Esophagus muscularis mucosa (tissue), 4 donors: ENCODE data around the gene RALGPS2. TPM values are rescaled to one million over a fixed set of nuclear protein-coding genes. Genes with fewer than 3 reads are reported as not detected.

Source experiments
- DNase-seq: peaks from one replicate; pipeline ENCODE4 v3.0.0-alpha.2; 2017; ENCODE audit errors: extremely low spot score
- H3K27ac ChIP-seq, 4 donors: fragments of 200-600 bp; sonication (generic); replicated peaks in 1 of 4; 1 replicate in 3 of 4; 2 replicates in 1 of 4; pipeline ENCODE4 v1.5.1; 2016 to 2019; ENCODE audit warnings: mild to moderate bottlenecking in 1 of 4
- H3K27me3 ChIP-seq, 4 donors: fragments of 200-600 bp; sonication (generic); one replicate each; pipeline versions ENCODE4 v1.5.1 to v1.6.0; 2016 to 2019
- H3K36me3 ChIP-seq, 4 donors: fragments of 200-600 bp; sonication (generic); one replicate each; pipeline ENCODE4 v1.5.1; 2016 to 2019
- H3K4me1 ChIP-seq, 4 donors: fragments of 200-600 bp; sonication (generic); one replicate each; pipeline ENCODE4 v1.5.1; 2016 to 2019
- H3K4me3 ChIP-seq, 4 donors: fragments of 200-600 bp; sonication (generic); 1 replicate in 2 of 4; 2 replicates in 2 of 4; pipeline ENCODE4 v1.5.1; 2016 to 2019; ENCODE audit warnings: mild to moderate bottlenecking in 4 of 4, moderate library complexity in 1 of 4
- H3K9me3 ChIP-seq, 4 donors: fragments of 200-600 bp; sonication (generic); 1 replicate in 3 of 4; 2 replicates in 1 of 4; pipeline ENCODE4 v1.5.1; 2016 to 2019
- CTCF ChIP-seq, 3 experiments: fragments of 200-600 bp in 2 of 3; fragments of 450-650 bp in 1 of 3; sonication (generic) in 2 of 3; IDR thresholded peaks; one replicate each; pipeline ENCODE4 v1.5.1; 2017 to 2019; ENCODE audit warnings: antibody characterized with exemption in 3 of 3, mild to moderate bottlenecking in 2 of 3, moderate library complexity in 1 of 3
- EP300 ChIP-seq: sonication (generic); formaldehyde crosslinking; IDR thresholded peaks from one replicate; pipeline ENCODE4 v1.6.1; 2017; ENCODE audit warnings: antibody characterized with exemption
- POLR2A ChIP-seq: fragments of 450-650 bp; IDR thresholded peaks from one replicate; pipeline ENCODE4 v1.6.1; 2017; ENCODE audit warnings: antibody characterized with exemption, moderate library complexity, mild to moderate bottlenecking, low read depth
- POLR2AphosphoS5 ChIP-seq, 2 donors: sonication (generic); formaldehyde crosslinking; IDR thresholded peaks; one replicate each; pipeline ENCODE4 v1.6.1; 2017; ENCODE audit warnings: antibody characterized with exemption in 2 of 2
- WGBS: methylation state at CpG from one replicate; pipeline ENCODE4 v1.1.5; 2018; 5-methylcytosine and 5-hydroxymethylcytosine counted together
- intact Hi-C: fragments of 100-400 bp; cut with DNase I; formaldehyde crosslinking; loops from one replicate; pipeline ENCODE4 v1.15.1; 2023
- total RNA-seq, 4 donors: library from RNA; depleted of rRNA; stranded (reverse); fragments of >200 nt; gene quantifications; one replicate each; pipeline versions ENCODE4 v1.1.0 to v1.2.1, GENCODE V29; 2016

RALGPS2 gene
- total RNA-seq, 4 donors from 2014 or later, result 9.3 to 22.8 (median 17.3) TPM

GRCh38 chr1:178864326-178864725 is 139.3 kb downstream of the RALGPS2 start:
- Histone ChIP-seq H3K4me3 (peak overlapping the region in 3 of 4 donors; percentile 21 to 41 (median 40)), H3K36me3 (peaks cover 0 to 20% (median 8%) of the 10 kb centered on the region in 4 donors), H3K9me3 (no peaks in the 10 kb centered on the region), H3K4me1 (peaks cover 0 to 69% (median 46%) of the 10 kb centered on the region in 4 donors), H3K27ac (peak overlapping the region in 2 of 4 donors; percentile 23 to 40), H3K27me3 (no peaks in the 10 kb centered on the region)
- TF ChIP-seq POLR2A (no peak), CTCF (IDR thresholded peaks at IDR 0.05) (no peak)
- intact Hi-C loops, result no loop called here
- 92% methylated on average over 6 of the region's 6 CpGs for WGBS
- DNase-seq, result no peak

- H3K4me3 ChIP-seq, result peak overlapping the region; percentile 45 to 59 (median 58)
- TF ChIP-seq POLR2A, result no peak
- peak in 1 of 2 donors; percentile 10 for TF ChIP-seq POLR2AphosphoS5 (IDR thresholded peaks at IDR 0.05)
- intact Hi-C loops, result no loop called here
- no peaks in the 10 kb centered on the region for H3K27me3 ChIP-seq
- DNase-seq, result no peak
- peaks cover 0 to 11% (median 4%) of the 10 kb centered on the region in 4 donors for H3K36me3 ChIP-seq
- 50% methylated on average over 5 of the region's 5 CpGs for WGBS
- no peaks in the 10 kb centered on the region for H3K9me3 ChIP-seq
- H3K4me1 ChIP-seq, result peaks cover 0 to 64% (median 51%) of the 10 kb centered on the region in 4 donors
- H3K27ac ChIP-seq, result peak overlapping the region; percentile 74 to 82 (median 78)
These were observed 142.6 kb downstream of the RALGPS2 start for GRCh38 chr1:178867670-178868069.

- H3K4me1 ChIP-seq, result peaks cover 0 to 58% (median 45%) of the 10 kb centered on the region in 4 donors
- H3K4me3 ChIP-seq, result peak overlapping the region; percentile 45 to 59 (median 58)
- intact Hi-C loops, result no loop called here
- no peaks in the 10 kb centered on the region for H3K27me3 ChIP-seq
- H3K36me3 ChIP-seq, result peaks cover 0 to 9% (median 4%) of the 10 kb centered on the region in 4 donors
- DNase-seq, result no peak
- H3K9me3 ChIP-seq, result no peaks in the 10 kb centered on the region
- no peak for TF ChIP-seq EP300
- no peak for TF ChIP-seq CTCF (IDR thresholded peaks at IDR 0.05)
- no peak for TF ChIP-seq POLR2A
- no peak for TF ChIP-seq POLR2AphosphoS5 (IDR thresholded peaks at IDR 0.05)
- WGBS, result 28% methylated on average over 1 of the region's 1 CpG
- peak overlapping the region; percentile 74 to 82 (median 78) for H3K27ac ChIP-seq
These were observed 143.7 kb downstream of the RALGPS2 start for GRCh38 chr1:178868706-178869105.

GRCh38 chr1:178869119-178869697 is 144.2 kb downstream of the RALGPS2 start:
- Histone ChIP-seq H3K36me3 (peaks cover 0 to 9% (median 2%) of the 10 kb centered on the region in 4 donors), H3K27me3 (no peaks in the 10 kb centered on the region), H3K9me3 (no peaks in the 10 kb centered on the region), H3K4me3 (peak overlapping the region; percentile 45 to 59 (median 58)), H3K4me1 (peaks cover 0 to 53% (median 41%) of the 10 kb centered on the region in 4 donors), H3K27ac (peak overlapping the region; percentile 74 to 82 (median 78))
- DNase-seq, result no peak
- TF ChIP-seq CTCF (IDR thresholded peaks at IDR 0.05) (no peak), POLR2AphosphoS5 (IDR thresholded peaks at IDR 0.05) (peak in 1 of 2 donors; percentile 75)
- intact Hi-C loops, result no loop called here
- WGBS, result 28% methylated on average over 3 of the region's 3 CpGs

- no peak for DNase-seq
- TF ChIP-seq EP300 (no peak), POLR2AphosphoS5 (IDR thresholded peaks at IDR 0.05) (no peak), POLR2A (no peak), CTCF (IDR thresholded peaks at IDR 0.05) (no peak)
- Histone ChIP-seq H3K4me3 (peak overlapping the region; percentile 45 to 59 (median 58)), H3K9me3 (no peaks in the 10 kb centered on the region), H3K36me3 (peaks cover 0 to 3% (median 0%) of the 10 kb centered on the region in 4 donors), H3K27ac (peak overlapping the region; percentile 74 to 82 (median 78)), H3K4me1 (peaks cover 0 to 42% (median 31%) of the 10 kb centered on the region in 4 donors), H3K27me3 (no peaks in the 10 kb centered on the region)
- intact Hi-C loops, result loop anchor here (5.0 kb wide), 1 partner anchor 62 kb away; no protein-coding TSS in a partner anchor
- 28% methylated on average over 1 of the region's 1 CpG for WGBS
These were observed 145.2 kb downstream of the RALGPS2 start for GRCh38 chr1:178870221-178870620.
